K562 (cell line): ENCODE results near the gene CENPA.

Experiments
- CTBP1 ChIP-seq: fragments of 450-650 bp; IDR thresholded peaks from 2 replicates; pipeline ENCODE4 v1.6.1; 2016; ENCODE audit warnings: borderline replicate concordance
- POLR2G ChIP-seq: fragments of 200-400 bp; formaldehyde crosslinking; IDR thresholded peaks from 2 replicates; pipeline ENCODE4 v1.6.1; 2017; ENCODE audit warnings: low read depth, mild to moderate bottlenecking, antibody characterized with exemption, low read length, moderate library complexity
- RAD21 ChIP-seq, 2 experiments: fragments of 250-450 bp in 1 of 2; fragments of 450-650 bp in 1 of 2; sonication (Bioruptor Pico) in 1 of 2; formaldehyde crosslinking in 1 of 2; IDR thresholded peaks in 1 of 2; conservative IDR thresholded peaks in 1 of 2; 2 replicates each; pipeline versions ENCODE4 v1.4.0 to v1.8.0; 2020 to 2022; ENCODE audit warnings: mild to moderate bottlenecking in 2 of 2, moderate library complexity in 1 of 2
- ZNF740 ChIP-seq, 3 experiments: fragments of 200-800 bp in 1 of 3; sonication (Bioruptor generic) in 1 of 3; sonication (generic) in 1 of 3; formaldehyde crosslinking in 1 of 3; IDR thresholded peaks; 2 replicates each; pipeline versions ENCODE4 v1.6.1 to v1.8.0; 2016 to 2022; ENCODE audit warnings: mild to moderate bottlenecking in 2 of 3, missing compliant biosample characterization in 2 of 3, missing genetic modification characterization in 2 of 3, missing genetic modification reagents in 1 of 3

- no peak for TF ChIP-seq ZNF740 (CRISPR knock-in tag; IDR thresholded peaks at IDR 0.05)
- TF ChIP-seq ZNF740 (tag; IDR thresholded peaks at IDR 0.05) = no peak
- no peak for TF ChIP-seq POLR2G
- no peak for TF ChIP-seq CTBP1
- TF ChIP-seq RAD21 (CRISPR knock-in tag; conservative IDR thresholded peaks at IDR 0.05 in 1 of 2, IDR thresholded peaks at IDR 0.05 in 1 of 2) = no peak
Measured at GRCh38 chr2:26801796-26802195, 15.9 kb downstream of the CENPA start.
